Peyer's patch (tissue), 4 donors: Measurements from ENCODE around the gene PBX2. TPM values are rescaled to one million over a fixed set of nuclear protein-coding genes. Genes with fewer than 3 reads are reported as not detected.
"Not testable (repeated sequence)": the region's sequence is repeated elsewhere in the genome, so short reads cannot be mapped to it uniquely, and the experiment has no call there.

Experiments used
- DNase-seq, 3 donors: peaks; one replicate each; pipeline ENCODE4 v3.0.0-alpha.2; 2017 to 2019
- H3K27ac ChIP-seq, 4 donors: fragments of 200-600 bp; sonication (generic); one replicate each; pipeline ENCODE4 v1.5.1; 2016 to 2019
- H3K27me3 ChIP-seq, 2 donors: fragments of 200-600 bp; sonication (generic); one replicate each; pipeline ENCODE4 v1.5.1; 2019
- H3K36me3 ChIP-seq, 3 donors: fragments of 200-600 bp; sonication (generic); one replicate each; pipeline ENCODE4 v1.5.1; 2016 to 2019
- H3K4me1 ChIP-seq, 4 donors: fragments of 200-600 bp; sonication (generic); one replicate each; pipeline ENCODE4 v1.5.1; 2016 to 2019
- H3K4me3 ChIP-seq, 4 donors: fragments of 200-600 bp; sonication (generic); 1 replicate in 3 of 4; 2 replicates in 1 of 4; pipeline ENCODE4 v1.5.1; 2016 to 2019; ENCODE audit warnings: mild to moderate bottlenecking in 1 of 4
- H3K9me3 ChIP-seq, 4 donors: fragments of 200-600 bp; sonication (generic); one replicate each; pipeline ENCODE4 v1.5.1; 2016 to 2019; ENCODE audit warnings: mild to moderate bottlenecking in 1 of 4
- CTCF ChIP-seq, 6 experiments: fragments of 450-650 bp in 4 of 6; fragments of 200-600 bp in 2 of 6; sonication (generic) in 1 of 6; IDR thresholded peaks; one replicate each; pipeline ENCODE4 v1.5.1; 2017 to 2019; ENCODE audit warnings: antibody characterized with exemption in 6 of 6, mild to moderate bottlenecking in 3 of 6, moderate library complexity in 1 of 6
- POLR2A ChIP-seq, 2 donors: fragments of 450-650 bp; IDR thresholded peaks; one replicate each; pipeline ENCODE4 v1.5.1; 2017; ENCODE audit warnings: antibody characterized with exemption in 2 of 2, mild to moderate bottlenecking in 2 of 2, moderate library complexity in 2 of 2
- small RNA-seq, 2 donors: library from RNA; depleted of rRNA; stranded (forward); fragments of <200 nt; gene quantifications; one replicate each; pipeline ENCODE3, GENCODE V24; 2016
- total RNA-seq, 4 donors: library from RNA; depleted of rRNA; stranded (reverse); fragments of >200 nt; gene quantifications; one replicate each; pipeline ENCODE4 v1.1.0, GENCODE V29; 2016

The PBX2 gene
- total RNA-seq, 4 donors from 2014 or later, result 33.3 to 74.3 (median 64.4) TPM

- Histone ChIP-seq H3K27ac (no peak overlapping the region), H3K36me3 (no peaks in the 10 kb centered on the region), H3K9me3 (no peaks in the 10 kb centered on the region), H3K4me3 (no peak overlapping the region), H3K4me1 (peaks cover 0 to 3% (median 0%) of the 10 kb centered on the region in 4 donors), H3K27me3 (no peaks in the 10 kb centered on the region)
- DNase-seq, result no peak
- no peak for TF ChIP-seq CTCF (IDR thresholded peaks at IDR 0.05)
- TF ChIP-seq POLR2A (IDR thresholded peaks at IDR 0.05), result no peak
Measured at GRCh38 chr6:32146687-32147086, 43.3 kb downstream of the PBX2 start.

GRCh38 chr6:32146287-32146686 is 43.7 kb downstream of the PBX2 start:
- DNase-seq, result no peak
- Histone ChIP-seq H3K36me3 (no peaks in the 10 kb centered on the region), H3K4me1 (peaks cover 0 to 3% (median 0%) of the 10 kb centered on the region in 4 donors), H3K9me3 (no peaks in the 10 kb centered on the region), H3K27me3 (no peaks in the 10 kb centered on the region), H3K4me3 (no peak overlapping the region), H3K27ac (no peak overlapping the region)
- TF ChIP-seq CTCF (IDR thresholded peaks at IDR 0.05) (no peak), POLR2A (IDR thresholded peaks at IDR 0.05) (no peak)

GRCh38 chr6:32144238-32144637 is 45.8 kb downstream of the PBX2 start:
- H3K27ac ChIP-seq, result not testable (repeated sequence)

GRCh38 chr6:32140420-32141046 is 49.5 kb downstream of the PBX2 start:
- Histone ChIP-seq H3K4me3 (no peak overlapping the region), H3K9me3 (no peaks in the 10 kb centered on the region), H3K27ac (no peak overlapping the region), H3K4me1 (no peaks in the 10 kb centered on the region), H3K36me3 (no peaks in the 10 kb centered on the region), H3K27me3 (no peaks in the 10 kb centered on the region)
- TF ChIP-seq CTCF (IDR thresholded peaks at IDR 0.05) (no peak), POLR2A (IDR thresholded peaks at IDR 0.05) (no peak)
- no peak for DNase-seq

More at GRCh38 chr6:32144238-32144637, 45.8 kb downstream of the PBX2 start:
- H3K27me3 ChIP-seq, H3K9me3 ChIP-seq, H3K36me3 ChIP-seq, DNase-seq, H3K4me3 ChIP-seq, H3K4me1 ChIP-seq: not testable (repeated sequence)

- H3K27ac ChIP-seq, result no peak overlapping the region
- no peaks in the 10 kb centered on the region for H3K27me3 ChIP-seq
- H3K4me1 ChIP-seq, result no peaks in the 10 kb centered on the region
- no peak overlapping the region for H3K4me3 ChIP-seq
- no peak for DNase-seq
- no peaks in the 10 kb centered on the region for H3K36me3 ChIP-seq
- TF ChIP-seq POLR2A (IDR thresholded peaks at IDR 0.05), result no peak
- no peak for TF ChIP-seq CTCF (IDR thresholded peaks at IDR 0.05)
- no peaks in the 10 kb centered on the region for H3K9me3 ChIP-seq
Measured at GRCh38 chr6:32139590-32139989, 50.4 kb downstream of the PBX2 start.

GRCh38 chr6:32137454-32137853 is 52.5 kb downstream of the PBX2 start:
- Histone ChIP-seq H3K9me3 (no peaks in the 10 kb centered on the region), H3K27me3 (no peaks in the 10 kb centered on the region), H3K4me1 (no peaks in the 10 kb centered on the region), H3K4me3 (no peak overlapping the region), H3K36me3 (no peaks in the 10 kb centered on the region), H3K27ac (no peak overlapping the region)
- TF ChIP-seq CTCF (IDR thresholded peaks at IDR 0.05) (no peak), POLR2A (IDR thresholded peaks at IDR 0.05) (no peak)
- no peak for DNase-seq

Small RNA genes lying within 50 kb of the gene (small RNA-seq; reads per million reads assigned to genes)
- gene AL662884.1, result 0 reads per million in 2 donors
- gene MIR6833, result 0 reads per million in 2 donors

Other genes with a start within 250 kb of the PBX2 start
- 100 to 1,000 TPM in 1 of 4 donors, 10 to 100 TPM in 3; 23.1 to 183 (median 89.9) TPM for gene CFB, start 244.1 kb downstream of the PBX2 start, total RNA-seq
- 10 to 100 TPM; 45.4 to 59.7 (median 50.2) TPM for gene NELFE, start 231.2 kb downstream of the PBX2 start, total RNA-seq
- 100 to 1,000 TPM in 2 of 4 donors, 10 to 100 TPM in 2; 81.3 to 130 (median 107) TPM for gene SKIC2, start 231.0 kb downstream of the PBX2 start, total RNA-seq
- 10 to 100 TPM; 15.1 to 47.9 (median 24.1) TPM for gene DXO, start 218.1 kb downstream of the PBX2 start, total RNA-seq
- 10 to 100 TPM; 13.7 to 56.9 (median 20.8) TPM for gene C4A, start 208.1 kb downstream of the PBX2 start, total RNA-seq
- gene C4B, start 175.4 kb downstream of the PBX2 start, total RNA-seq, result 10 to 100 TPM; 11.0 to 80.0 (median 20.3) TPM
- 1 to 10 TPM in 1 of 4 donors, not detected in 3; 1.2 TPM for gene CYP21A2, start 151.8 kb downstream of the PBX2 start, total RNA-seq
- 100 to 1,000 TPM in 2 of 4 donors, 10 to 100 TPM in 2; 38.5 to 301 (median 117) TPM for gene TNXB, start 80.9 kb downstream of the PBX2 start, total RNA-seq
- 100 to 1,000 TPM in 3 of 4 donors, 10 to 100 TPM in 1; 75.3 to 408 (median 156) TPM for gene ATF6B, start 62.0 kb downstream of the PBX2 start, total RNA-seq
- 1 to 10 TPM; 5.1 to 6.6 (median 5.6) TPM for gene FKBPL, start 59.9 kb downstream of the PBX2 start, total RNA-seq
- 1 to 10 TPM in 3 of 4 donors, not detected in 1; 3.1 to 4.1 (median 3.8) TPM for gene PRRT1, start 38.3 kb downstream of the PBX2 start, total RNA-seq
- gene PPT2, start 36.1 kb downstream of the PBX2 start, total RNA-seq, result 100 to 1,000 TPM in 1 of 4 donors, 10 to 100 TPM in 2, 1 to 10 TPM in 1; 7.4 to 121 (median 26.9) TPM
- 10 to 100 TPM in 3 of 4 donors, 1 to 10 TPM in 1; 8.9 to 28.1 (median 16.2) TPM for gene EGFL8, start 25.6 kb downstream of the PBX2 start, total RNA-seq
- gene AGPAT1, start 14.1 kb downstream of the PBX2 start, total RNA-seq, result 100 to 1,000 TPM in 1 of 4 donors, 10 to 100 TPM in 3; 28.9 to 140 (median 90.7) TPM
- gene RNF5, start 11.8 kb downstream of the PBX2 start, total RNA-seq, result 100 to 1,000 TPM in 3 of 4 donors, 10 to 100 TPM in 1; 84.2 to 199 (median 115) TPM
- gene AGER, start 5.9 kb downstream of the PBX2 start, total RNA-seq, result 10 to 100 TPM in 2 of 4 donors, 1 to 10 TPM in 2; 2.8 to 31.4 (median 9.2) TPM
- 10 to 100 TPM in 2 of 4 donors, 1 to 10 TPM in 2; 5.3 to 38.8 (median 10.3) TPM for gene GPSM3, start 2.4 kb upstream of the PBX2 start, total RNA-seq
- 10 to 100 TPM in 2 of 4 donors, 1 to 10 TPM in 2; 1.8 to 50.3 (median 8.9) TPM for gene NOTCH4, start 33.9 kb upstream of the PBX2 start, total RNA-seq
- not detected for gene TSBP1, start 181.7 kb upstream of the PBX2 start, total RNA-seq
- gene BTNL2, start 217.0 kb upstream of the PBX2 start, total RNA-seq, result 1 to 10 TPM in 2 of 4 donors, not detected in 2; 3.6 to 3.8 TPM
- 100 to 1,000 TPM; 354 to 966 (median 405) TPM for gene HLA-DRA, start 249.7 kb upstream of the PBX2 start, total RNA-seq